ENCODE data around the gene METTL17. TPM values are rescaled to one million over a fixed set of nuclear protein-coding genes. Genes with fewer than 3 reads are reported as not detected.

The METTL17 gene
- total RNA-seq, 1 donor from 2014 or later = 38.8 TPM

GRCh38 chr14:21043974-21044618 is 54.3 kb downstream of the METTL17 start:
- Histone ChIP-seq H3K27ac (no peak overlapping the region), H3K36me3 (no peaks in the 10 kb centered on the region), H3K27me3 (no peaks in the 10 kb centered on the region), H3K4me3 (no peak overlapping the region), H3K9me3 (no peaks in the 10 kb centered on the region), H3K4me1 (peaks cover 5 to 8% of the 10 kb centered on the region in 2 donors)
- no peak for TF ChIP-seq CTCF (IDR thresholded peaks at IDR 0.05)
- intact Hi-C loops (cut with DNase I) = loop anchor here (5.0 kb wide), 1 partner anchor 187 kb away; no protein-coding TSS in a partner anchor
- no peak for DNase-seq (ENCODE audit: low spot score in 2 of 2)

Other genes starting within 250 kb of the METTL17 start
- gene EDDM3A, start 244.1 kb upstream of the METTL17 start, total RNA-seq = not detected
- gene EDDM3B, start 221.6 kb upstream of the METTL17 start, total RNA-seq = not detected
- 0.96 TPM for gene RNASE6, start 208.7 kb upstream of the METTL17 start, total RNA-seq
- gene RNASE1, start 187.1 kb upstream of the METTL17 start, total RNA-seq = 515 TPM
- gene RNASE3, start 98.6 kb upstream of the METTL17 start, total RNA-seq = not detected
- gene RNASE2, start 34.5 kb upstream of the METTL17 start, total RNA-seq = not detected
- gene SLC39A2, start 9.3 kb downstream of the METTL17 start, total RNA-seq = not detected
- gene NDRG2, start 35.1 kb downstream of the METTL17 start, total RNA-seq = 216 TPM
- not detected for gene TPPP2, start 40.2 kb downstream of the METTL17 start, total RNA-seq
- gene RNASE13, start 44.8 kb downstream of the METTL17 start, total RNA-seq = not detected
- not detected for gene RNASE7, start 52.4 kb downstream of the METTL17 start, total RNA-seq
- gene RNASE8, start 67.8 kb downstream of the METTL17 start, total RNA-seq = not detected
- 64.8 TPM for gene ARHGEF40, start 80.3 kb downstream of the METTL17 start, total RNA-seq
- 62.9 TPM for gene ZNF219, start 108.7 kb downstream of the METTL17 start, total RNA-seq
- gene TMEM253, start 111.1 kb downstream of the METTL17 start, total RNA-seq = not detected
- not detected for gene OR5AU1, start 166.1 kb downstream of the METTL17 start, total RNA-seq